Measurements from ENCODE around the gene RPL37A.

The RPL37A gene

DNA sequence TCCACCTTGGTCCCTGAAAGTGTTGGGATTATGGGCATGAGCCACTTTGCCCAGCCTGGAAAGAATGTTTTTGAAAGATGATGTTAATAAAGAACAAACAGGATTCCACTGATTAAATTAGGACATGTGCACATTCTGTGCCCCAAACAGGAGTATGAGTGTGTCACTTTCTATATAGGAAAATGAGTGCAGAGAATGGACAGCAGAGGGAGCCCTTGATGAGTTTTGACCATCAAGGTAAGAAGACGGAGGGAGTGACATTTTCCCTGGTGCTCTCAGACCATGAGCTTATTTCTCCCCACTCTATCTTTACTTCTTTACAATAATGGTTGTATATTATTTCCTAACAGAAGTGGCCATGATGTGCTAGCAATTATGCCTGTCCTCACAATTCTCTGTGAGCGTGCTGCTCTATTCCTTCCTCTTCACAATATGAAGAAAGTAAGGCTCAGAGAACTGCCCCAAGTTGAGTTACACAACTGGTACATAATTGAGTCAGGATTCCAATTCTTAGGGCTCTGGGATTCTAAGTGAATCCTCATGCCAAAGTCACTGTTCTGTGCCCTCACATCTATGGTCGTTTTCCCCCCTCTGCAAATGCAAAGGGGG, 20.6 kb downstream of the RPL37A start:
- H3K27ac ChIP-seq, result no peak overlapping the region
- TF ChIP-seq, protein P1, sequence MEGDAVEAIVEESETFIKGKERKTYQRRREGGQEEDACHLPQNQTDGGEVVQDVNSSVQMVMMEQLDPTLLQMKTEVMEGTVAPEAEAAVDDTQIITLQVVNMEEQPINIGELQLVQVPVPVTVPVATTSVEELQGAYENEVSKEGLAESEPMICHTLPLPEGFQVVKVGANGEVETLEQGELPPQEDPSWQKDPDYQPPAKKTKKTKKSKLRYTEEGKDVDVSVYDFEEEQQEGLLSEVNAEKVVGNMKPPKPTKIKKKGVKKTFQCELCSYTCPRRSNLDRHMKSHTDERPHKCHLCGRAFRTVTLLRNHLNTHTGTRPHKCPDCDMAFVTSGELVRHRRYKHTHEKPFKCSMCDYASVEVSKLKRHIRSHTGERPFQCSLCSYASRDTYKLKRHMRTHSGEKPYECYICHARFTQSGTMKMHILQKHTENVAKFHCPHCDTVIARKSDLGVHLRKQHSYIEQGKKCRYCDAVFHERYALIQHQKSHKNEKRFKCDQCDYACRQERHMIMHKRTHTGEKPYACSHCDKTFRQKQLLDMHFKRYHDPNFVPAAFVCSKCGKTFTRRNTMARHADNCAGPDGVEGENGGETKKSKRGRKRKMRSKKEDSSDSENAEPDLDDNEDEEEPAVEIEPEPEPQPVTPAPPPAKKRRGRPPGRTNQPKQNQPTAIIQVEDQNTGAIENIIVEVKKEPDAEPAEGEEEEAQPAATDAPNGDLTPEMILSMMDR (conservative IDR thresholded peaks at IDR 0.05), result peak; percentile 81

DNA sequence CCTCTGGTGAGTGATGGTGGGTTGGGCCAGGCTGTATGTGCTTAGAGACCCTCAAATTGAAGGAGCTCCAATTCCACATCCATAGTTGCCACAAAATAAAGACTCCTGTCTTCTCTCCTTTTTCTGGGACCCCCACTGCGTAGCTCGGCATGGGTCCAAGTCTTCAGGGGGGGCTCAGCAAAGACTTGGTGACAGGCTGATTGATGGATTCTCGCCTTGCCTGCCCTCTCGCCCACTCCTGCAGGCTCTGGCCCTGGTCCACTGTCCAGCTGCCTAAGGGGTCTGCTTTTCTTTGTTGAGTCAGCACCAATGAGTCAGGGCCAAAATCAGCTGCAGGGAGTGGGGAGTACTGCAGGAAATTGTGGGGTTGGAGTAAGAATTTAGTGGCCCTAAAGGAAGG, 21.5 kb downstream of the RPL37A start:
- no peak overlapping the region for H3K27ac ChIP-seq
- TF ChIP-seq, protein P1 (conservative IDR thresholded peaks at IDR 0.05), result no peak

DNA sequence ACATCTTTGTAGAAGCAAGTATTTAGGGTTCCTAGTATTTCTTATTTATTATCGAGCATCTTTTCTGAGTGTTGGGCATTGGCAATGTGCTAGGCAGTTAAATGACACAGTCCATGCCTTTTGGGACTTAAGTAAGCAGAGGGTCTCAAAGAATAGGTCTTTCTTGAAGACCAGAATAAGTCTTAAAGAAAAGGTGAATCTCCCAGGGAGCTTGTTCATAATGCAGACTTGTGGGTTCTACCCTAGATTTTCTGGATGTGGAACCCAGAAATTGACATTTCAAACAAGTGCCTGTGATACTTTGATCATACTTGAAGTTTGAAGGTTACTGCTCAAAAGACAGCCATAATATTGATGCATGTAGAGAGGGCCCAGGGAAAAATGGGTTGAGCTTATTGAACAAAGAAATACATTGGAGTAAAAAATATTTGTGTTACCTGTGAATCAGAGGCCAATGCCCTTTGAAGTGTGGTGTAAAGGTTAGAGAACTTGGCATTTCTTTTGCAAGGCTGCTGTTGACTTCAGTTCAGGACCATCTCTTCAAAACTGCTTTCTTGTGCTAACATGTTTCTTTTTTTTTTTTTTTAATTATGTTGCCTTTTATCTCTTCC, 24.4 kb downstream of the RPL37A start:
- TF ChIP-seq, protein P1 (conservative IDR thresholded peaks at IDR 0.05), result no peak
- no peak overlapping the region for H3K27ac ChIP-seq

DNA sequence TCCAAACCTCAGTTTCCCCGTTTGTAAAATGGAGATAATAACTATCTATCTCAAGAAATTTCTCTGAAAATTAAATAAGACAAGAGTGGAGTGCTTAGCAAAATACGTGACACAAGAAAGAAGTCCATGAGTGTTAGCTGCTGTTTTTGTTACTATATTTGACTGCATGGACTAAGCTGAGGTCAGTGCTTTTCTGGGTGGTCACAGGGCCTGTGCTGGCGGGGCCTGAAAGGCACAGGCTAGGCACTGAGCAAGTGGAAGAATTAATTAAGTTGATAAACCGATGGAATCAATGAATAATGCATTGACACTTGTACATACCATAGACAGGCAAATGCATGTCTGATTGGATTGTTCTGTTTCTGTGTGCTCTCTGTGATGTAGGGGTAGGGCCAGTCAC, 27.3 kb downstream of the RPL37A start:
- no peak overlapping the region for H3K27ac ChIP-seq
- TF ChIP-seq, protein P1 (conservative IDR thresholded peaks at IDR 0.05), result no peak

DNA sequence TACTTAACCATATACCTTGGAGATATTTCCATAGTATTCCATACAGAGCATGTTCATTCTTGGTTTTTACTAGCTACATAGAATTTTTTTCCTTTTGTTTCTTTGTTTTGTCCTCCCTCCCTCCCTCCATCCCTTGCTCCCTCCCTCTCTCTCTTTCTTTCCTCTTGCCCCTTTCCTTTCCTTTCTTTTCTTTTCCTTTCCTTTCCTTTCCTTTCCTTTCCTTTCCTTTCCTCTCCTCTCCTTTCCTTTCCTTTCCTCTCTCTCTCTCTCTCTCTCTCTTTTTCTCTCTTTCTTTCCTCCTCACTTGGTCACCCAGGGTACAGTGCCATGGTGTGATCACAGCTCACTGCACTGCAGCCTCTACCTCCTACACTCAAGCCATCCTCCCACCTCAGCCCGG, 28.3 kb downstream of the RPL37A start:
- TF ChIP-seq, protein P1 (conservative IDR thresholded peaks at IDR 0.05), result no peak

DNA sequence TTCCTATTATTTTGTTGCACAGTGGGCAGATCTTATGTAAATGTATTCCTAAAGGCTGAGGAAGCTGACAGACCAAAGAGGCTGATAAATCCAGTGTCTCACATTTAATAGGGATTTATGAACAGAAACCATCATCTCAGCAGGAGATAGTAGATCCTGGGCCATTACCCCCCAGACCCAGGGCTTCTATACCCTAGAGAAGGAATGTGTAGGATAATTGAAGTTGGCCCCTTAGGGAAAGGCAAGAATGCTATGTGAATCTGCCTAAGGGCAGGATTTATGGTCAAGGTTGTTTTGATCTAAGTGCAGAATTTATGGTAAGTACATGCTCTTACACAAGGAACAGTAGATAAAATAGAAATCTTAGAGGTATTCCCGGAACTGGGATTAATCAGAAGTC, 29.0 kb downstream of the RPL37A start:
- TF ChIP-seq, protein P1 (conservative IDR thresholded peaks at IDR 0.05), result no peak
- H3K27ac ChIP-seq, result no peak overlapping the region

More for the DNA sequence above, 28.3 kb downstream of the RPL37A start:
- H3K27ac ChIP-seq, result no peak overlapping the region

DNA sequence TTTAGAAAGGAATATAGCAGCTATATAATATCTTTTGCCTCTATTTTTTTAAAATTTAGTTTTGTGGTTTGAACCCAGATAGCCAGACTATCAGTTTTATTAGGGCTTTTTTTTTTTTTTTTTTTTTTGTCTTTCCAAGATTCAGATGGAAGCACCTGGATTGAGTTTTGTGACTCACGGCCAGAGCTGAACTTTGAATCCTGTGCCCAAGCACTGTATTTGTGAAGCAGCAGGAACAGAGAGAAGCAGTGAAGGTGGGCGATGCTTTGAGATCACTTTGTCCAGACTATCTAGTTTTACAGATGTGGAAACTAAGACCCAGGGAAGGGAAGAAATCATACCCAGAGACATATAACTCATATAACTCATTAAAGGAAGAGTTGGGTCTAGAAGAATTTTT, 33.9 kb downstream of the RPL37A start:
- TF ChIP-seq, protein P1 (conservative IDR thresholded peaks at IDR 0.05), result no peak
- no peak overlapping the region for H3K27ac ChIP-seq

All from VCaP (cell line).